ENCODE measurements around the gene MYO7B.

DNA sequence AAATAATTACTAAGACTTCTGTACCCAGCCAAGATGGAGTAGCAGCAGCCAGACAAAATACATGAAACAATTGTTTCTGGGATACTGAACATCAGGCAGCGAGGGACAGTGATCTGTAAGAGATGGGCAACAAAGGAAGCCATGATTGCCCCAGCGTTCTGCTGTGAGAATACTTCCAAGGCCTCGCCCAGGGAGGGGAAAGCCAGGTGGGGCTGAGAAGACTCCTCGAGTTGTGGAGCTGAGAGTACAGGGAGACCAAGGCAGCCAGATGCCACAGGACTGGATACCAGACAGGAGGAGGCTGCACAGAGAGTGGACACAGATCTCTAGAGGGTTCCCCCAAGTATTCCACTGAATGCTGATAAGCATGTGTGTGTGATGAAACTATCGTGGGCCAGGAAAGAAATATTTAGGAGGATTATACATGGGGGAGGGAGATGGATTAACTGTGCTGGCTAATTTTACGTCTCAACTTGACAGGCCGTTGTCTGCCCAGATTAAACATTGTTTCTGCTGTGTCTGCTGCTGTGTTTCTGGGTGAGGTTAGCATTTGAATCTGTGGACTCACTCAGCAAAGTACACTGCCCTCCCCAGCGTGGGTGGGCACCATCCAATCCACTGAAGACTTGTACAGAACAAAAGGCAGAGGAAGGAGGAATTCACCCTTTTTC, 150.1 kb downstream of the MYO7B start:
- TF ChIP-seq ZNF589 (CRISPR knock-in tag; IDR thresholded peaks at IDR 0.05; ENCODE audit: low read depth) (no peak), RAD21 (CRISPR knock-in tag; conservative IDR thresholded peaks at IDR 0.05 in 1 of 2, IDR thresholded peaks at IDR 0.05 in 1 of 2) (no peak)

All from K562 (cell line).